Muscle layer of colon (tissue), 2 donors: ENCODE data around the gene MYO1G.

Source experiments
- H3K27ac ChIP-seq: one replicate; pipeline ENCODE4 v1.7.0; 2013; ENCODE audit warnings: low read depth, mild to moderate bottlenecking, low read length, moderate library complexity
- H3K27me3 ChIP-seq, 2 donors: one replicate each; pipeline ENCODE4 v1.7.0; 2013; ENCODE audit warnings: low read length in 2 of 2, mild to moderate bottlenecking in 2 of 2; ENCODE audit not compliant: insufficient read depth in 2 of 2, control insufficient read depth in 1 of 2
- H3K36me3 ChIP-seq: one replicate; pipeline ENCODE4 v1.7.0; 2013; ENCODE audit warnings: mild to moderate bottlenecking, low read length; ENCODE audit not compliant: insufficient read depth
- H3K4me1 ChIP-seq: one replicate; pipeline ENCODE4 v1.7.0; 2013; ENCODE audit warnings: mild to moderate bottlenecking, low read length; ENCODE audit not compliant: insufficient read depth
- H3K4me3 ChIP-seq, 2 donors: one replicate each; pipeline ENCODE4 v1.7.0; 2013; ENCODE audit warnings: low read length in 2 of 2, low read depth in 1 of 2, mild to moderate bottlenecking in 1 of 2, moderate library complexity in 1 of 2
- H3K9ac ChIP-seq: one replicate; pipeline ENCODE4 v1.7.0; 2013; ENCODE audit warnings: low read length
- H3K9me3 ChIP-seq: one replicate; pipeline ENCODE4 v1.7.0; 2013; ENCODE audit warnings: mild to moderate bottlenecking, low read length
- donor health status: abdominal sarcoma.
- donor health status: Adenocarcinoma of cecum.

Gene MYO1G

DNA sequence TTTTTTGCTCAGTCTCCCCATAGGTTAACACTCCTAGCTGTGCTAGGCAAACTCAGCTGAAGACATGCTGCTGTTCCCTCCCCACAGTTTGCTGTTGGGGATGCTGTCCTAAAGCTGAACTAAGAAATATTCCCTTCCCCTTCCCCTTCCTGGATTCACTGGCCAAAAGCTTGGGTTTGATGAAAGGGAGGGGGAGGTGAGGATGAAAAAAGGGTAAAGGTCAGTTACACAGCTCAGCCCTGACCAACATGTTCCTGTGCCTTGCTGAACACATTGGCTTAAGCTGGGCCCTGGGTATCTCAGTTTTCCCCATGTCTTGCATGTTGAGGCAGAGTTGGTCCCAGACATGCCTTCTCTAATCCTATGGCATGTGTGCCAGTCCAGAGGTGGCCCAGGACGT is 36.5 kb upstream of the MYO1G start:
- no peaks in the 10 kb centered on the region for H3K27me3 ChIP-seq
- H3K4me1 ChIP-seq: no peaks in the 10 kb centered on the region
- no peaks in the 10 kb centered on the region for H3K9me3 ChIP-seq
- H3K4me3 ChIP-seq: no peak overlapping the region
- H3K9ac ChIP-seq: no peak overlapping the region
- H3K36me3 ChIP-seq: peaks cover 4% of the 10 kb centered on the region
- H3K27ac ChIP-seq: no peak overlapping the region

- Histone ChIP-seq H3K27me3 (no peaks in the 10 kb centered on the region), H3K9me3 (no peaks in the 10 kb centered on the region), H3K4me1 (no peaks in the 10 kb centered on the region), H3K4me3 (no peak overlapping the region), H3K9ac (no peak overlapping the region), H3K27ac (no peak overlapping the region), H3K36me3 (no peaks in the 10 kb centered on the region)
Measured at GRCh38 chr7:45013465-45013967, 34.7 kb upstream of the MYO1G start.

DNA sequence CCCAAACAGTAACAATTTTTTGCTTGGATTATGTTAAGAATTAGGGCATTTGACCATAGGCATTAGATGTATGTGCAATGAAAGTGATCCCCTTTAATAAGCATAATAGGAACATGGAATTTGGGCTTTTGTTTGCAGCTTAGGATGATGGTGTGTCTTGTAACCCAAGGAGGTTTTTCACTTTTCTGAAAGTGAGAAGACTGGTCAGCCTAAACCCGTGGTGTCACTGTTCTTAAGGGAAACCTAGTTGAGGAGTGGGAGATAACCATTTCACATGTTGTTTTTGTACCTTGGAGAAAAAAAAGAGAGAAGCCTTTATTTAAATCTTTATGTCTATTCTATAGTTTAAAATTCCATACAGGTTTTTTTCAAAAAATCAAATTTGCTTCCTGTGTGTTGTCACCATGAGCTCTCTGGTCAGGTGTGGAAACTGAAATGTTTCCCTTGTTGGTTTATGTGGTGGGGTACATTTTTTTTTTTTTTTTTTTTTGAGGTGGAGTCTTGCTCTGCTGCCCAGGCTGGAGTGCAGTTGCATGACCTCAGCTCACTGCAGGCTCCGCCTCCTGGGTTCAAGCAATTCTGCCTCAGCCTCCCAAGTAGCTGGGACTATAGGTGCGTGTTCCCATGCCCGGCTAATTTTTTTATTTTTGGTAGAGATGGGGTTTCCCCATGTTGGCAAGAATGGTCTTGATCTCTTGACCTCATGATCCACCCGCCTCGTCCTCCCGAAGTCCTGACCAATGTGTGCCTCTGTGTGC is 28.9 kb upstream of the MYO1G start:
- no peak overlapping the region for H3K4me3 ChIP-seq
- no peak overlapping the region for H3K27ac ChIP-seq
- no peaks in the 10 kb centered on the region for H3K9me3 ChIP-seq
- H3K36me3 ChIP-seq: peaks cover 5% of the 10 kb centered on the region
- no peak overlapping the region for H3K9ac ChIP-seq
- no peaks in the 10 kb centered on the region for H3K27me3 ChIP-seq
- H3K4me1 ChIP-seq: no peaks in the 10 kb centered on the region

DNA sequence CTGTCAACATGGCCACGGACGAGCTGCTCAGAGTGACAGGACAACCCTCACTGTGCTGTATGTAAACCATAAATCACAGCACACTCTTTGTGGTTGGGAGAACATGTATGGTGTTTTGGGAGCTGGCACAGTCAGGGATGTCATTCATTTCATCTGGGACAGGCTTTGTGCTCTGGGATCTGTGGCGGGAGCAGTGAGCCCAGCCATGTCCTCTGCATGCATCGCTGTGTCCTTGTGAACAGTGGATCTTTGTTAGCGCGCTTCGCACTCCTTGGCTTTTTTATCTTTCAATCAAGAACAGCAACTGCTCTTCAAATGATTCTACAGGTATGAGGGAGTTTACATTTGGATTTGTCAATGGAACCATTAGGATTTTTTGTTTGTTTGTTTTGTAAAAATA is 28.3 kb upstream of the MYO1G start:
- Histone ChIP-seq H3K27ac (no peak overlapping the region), H3K36me3 (peaks cover 5% of the 10 kb centered on the region), H3K4me1 (peaks cover under 1% of the 10 kb centered on the region), H3K9ac (no peak overlapping the region), H3K27me3 (no peaks in the 10 kb centered on the region), H3K4me3 (no peak overlapping the region), H3K9me3 (no peaks in the 10 kb centered on the region)

GRCh38 chr7:45003789-45004188 is 25.0 kb upstream of the MYO1G start:
- no peaks in the 10 kb centered on the region for H3K9me3 ChIP-seq
- H3K4me3 ChIP-seq: no peak overlapping the region
- no peak overlapping the region for H3K9ac ChIP-seq
- H3K4me1 ChIP-seq: peaks cover 14% of the 10 kb centered on the region
- H3K27me3 ChIP-seq: no peaks in the 10 kb centered on the region
- peaks cover 5% of the 10 kb centered on the region for H3K36me3 ChIP-seq
- H3K27ac ChIP-seq: no peak overlapping the region

DNA sequence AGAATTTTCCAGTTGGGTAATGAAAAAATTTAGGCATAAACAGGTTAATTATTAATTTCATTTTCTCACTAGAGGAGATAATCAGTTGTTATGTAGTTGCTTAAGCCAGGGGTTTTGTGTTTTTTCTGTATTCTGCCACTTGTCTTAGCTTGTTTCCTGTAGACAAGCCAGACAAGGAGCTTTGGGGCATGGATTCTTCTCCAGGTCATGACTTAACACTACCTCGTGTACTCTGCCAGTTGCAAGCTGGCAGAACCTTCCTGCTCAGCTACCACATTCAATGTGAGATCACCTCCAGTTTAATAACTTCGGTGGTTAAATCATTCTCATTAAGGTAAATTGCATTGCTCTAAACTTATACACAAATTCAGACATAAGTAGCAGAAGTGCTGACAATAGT is 23.0 kb upstream of the MYO1G start:
- Histone ChIP-seq H3K4me1 (peaks cover 18% of the 10 kb centered on the region), H3K27me3 (no peaks in the 10 kb centered on the region), H3K27ac (no peak overlapping the region), H3K36me3 (peaks cover under 1% of the 10 kb centered on the region), H3K9me3 (no peaks in the 10 kb centered on the region), H3K9ac (no peak overlapping the region), H3K4me3 (peak overlapping the region in 1 of 2 donors; percentile 71)

DNA sequence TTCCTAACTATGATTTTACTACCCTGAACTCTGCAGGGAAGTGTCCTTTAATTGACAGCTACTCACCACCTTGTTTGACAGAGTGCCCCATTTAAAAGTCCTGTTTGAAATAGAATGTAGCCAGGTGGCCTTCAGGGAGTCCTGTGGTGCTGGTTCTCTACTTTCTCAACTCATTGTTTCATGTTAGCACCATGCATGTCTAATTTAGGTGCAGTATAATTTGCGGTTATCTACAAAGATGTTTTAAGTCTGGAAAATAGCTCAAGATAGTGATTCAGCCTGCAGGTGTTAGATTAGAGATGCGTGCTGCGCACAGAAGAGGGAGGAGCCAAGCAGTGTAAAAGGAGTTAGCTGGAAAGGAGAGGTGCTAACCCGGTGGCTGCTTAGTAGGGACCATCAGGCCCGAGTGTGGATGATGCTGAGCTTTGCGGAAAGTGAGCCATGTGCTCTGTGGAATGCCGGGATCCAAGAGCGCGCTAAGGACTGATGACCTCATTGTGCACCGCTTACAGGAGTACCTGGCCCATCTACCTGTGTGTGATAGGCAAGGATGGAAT is 22.4 kb upstream of the MYO1G start:
- H3K4me3 ChIP-seq: peak overlapping the region; percentile 62 to 71
- H3K36me3 ChIP-seq: no peaks in the 10 kb centered on the region
- H3K9ac ChIP-seq: peak overlapping the region; percentile 51
- peak overlapping the region; percentile 29 for H3K27ac ChIP-seq
- no peaks in the 10 kb centered on the region for H3K9me3 ChIP-seq
- H3K4me1 ChIP-seq: peaks cover 18% of the 10 kb centered on the region
- no peaks in the 10 kb centered on the region for H3K27me3 ChIP-seq

DNA sequence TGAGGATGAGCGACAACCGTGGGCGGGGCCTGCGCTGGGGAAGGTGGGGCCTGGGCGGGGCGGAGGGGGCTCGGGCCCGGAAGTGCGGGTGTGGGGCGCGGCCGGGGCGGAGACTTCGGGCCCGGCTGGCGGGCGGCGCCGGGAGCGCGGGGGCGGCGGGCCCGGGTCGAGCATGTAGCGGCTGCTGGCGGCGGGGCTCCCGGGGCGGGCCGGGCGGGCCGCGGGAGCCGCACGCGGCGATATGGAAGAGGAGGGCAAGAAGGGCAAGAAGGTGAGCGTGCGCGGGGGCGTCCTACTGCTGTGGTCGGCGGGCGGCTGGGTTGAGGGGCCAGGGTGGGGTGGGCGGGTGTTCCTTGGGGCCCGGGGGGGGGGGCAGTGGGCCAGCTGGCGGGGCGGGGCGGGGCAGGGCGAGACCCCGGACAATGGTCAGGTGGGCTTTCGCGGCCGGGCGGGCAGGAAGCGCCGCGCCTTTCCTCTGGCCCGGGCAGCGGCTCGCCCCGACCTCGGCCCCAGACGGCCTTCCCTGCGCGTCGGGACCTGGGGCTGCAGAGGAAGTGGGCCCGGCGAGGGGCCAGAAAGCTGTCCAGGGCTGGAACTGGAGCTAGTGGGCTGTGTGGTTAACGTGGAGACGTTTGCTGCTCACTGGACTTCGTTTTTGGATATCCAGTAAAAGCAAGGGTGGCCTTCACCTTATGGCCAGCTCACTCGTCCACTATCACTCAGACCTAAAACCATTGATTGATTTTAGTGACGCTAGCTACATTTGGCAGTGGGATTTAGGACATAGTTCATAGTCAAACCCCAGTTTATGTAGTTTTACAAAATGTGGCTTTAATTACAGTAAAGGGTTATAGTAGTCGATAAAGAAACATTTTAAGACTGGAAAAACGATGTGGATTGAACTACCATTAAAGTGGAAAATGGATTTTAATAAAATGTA is 21.5 kb upstream of the MYO1G start, which contains the start of gene CCM2:
TSS of gene CCM2 (plus strand) at position 109 of the 940 bp plus-strand sequence. CDS start at position 242, 133 bp downstream.
- Histone ChIP-seq H3K9ac (peak within 1 kb of the TSS; percentile 51), H3K27me3 (no peaks in the 10 kb centered on the region), H3K9me3 (no peaks in the 10 kb centered on the region), H3K36me3 (no peaks in the 10 kb centered on the region), H3K4me3 (peak within 1 kb of the TSS; percentile 62 to 71), H3K27ac (peak within 1 kb of the TSS; percentile 85), H3K4me1 (peaks cover 18% of the 10 kb centered on the region)

DNA sequence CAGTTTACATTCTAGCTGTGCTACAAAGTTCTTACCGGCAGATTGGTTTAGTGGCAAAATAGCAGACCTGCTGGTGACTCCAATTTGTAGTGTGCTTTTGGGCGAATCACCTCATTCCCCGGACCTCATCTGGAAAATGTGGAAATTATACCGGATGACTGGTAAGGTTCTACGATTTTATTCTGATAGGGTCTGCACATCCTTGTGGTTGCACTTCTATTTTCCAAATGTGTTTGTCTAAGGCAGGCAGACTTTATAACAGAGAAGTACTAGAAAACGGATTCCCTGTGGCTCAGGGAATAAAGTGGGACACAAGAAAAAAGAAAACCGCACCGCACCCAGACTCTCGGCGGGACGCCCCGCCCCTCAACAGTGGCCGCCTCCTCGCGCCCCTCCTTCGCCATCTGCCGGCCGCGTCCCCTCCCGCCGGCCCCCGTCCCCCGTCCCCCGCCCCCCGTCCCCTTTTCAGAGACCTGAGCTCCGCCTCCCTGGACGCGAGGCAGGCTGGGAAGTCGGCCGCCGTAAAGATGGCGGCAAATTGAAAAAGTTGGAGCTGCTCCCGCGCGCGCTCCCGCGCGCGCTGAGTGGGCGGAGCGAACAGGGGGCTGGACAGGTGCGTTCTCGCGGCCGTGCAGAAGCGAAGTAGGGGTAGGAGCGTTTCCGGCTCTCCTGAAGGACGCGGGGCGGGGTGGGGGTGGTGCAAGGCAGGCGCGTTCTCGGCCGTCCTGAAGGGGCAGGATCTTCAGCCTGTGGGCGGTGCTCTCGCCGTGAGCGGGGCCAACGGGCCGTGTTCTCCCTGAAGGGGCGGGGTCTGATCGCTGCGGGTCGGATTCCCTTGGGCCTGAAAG is 20.7 kb upstream of the MYO1G start:
- Histone ChIP-seq H3K4me3 (peak overlapping the region; percentile 54 to 60), H3K27me3 (no peaks in the 10 kb centered on the region), H3K27ac (peak overlapping the region; percentile 85), H3K9ac (peak overlapping the region; percentile 50), H3K4me1 (peaks cover 18% of the 10 kb centered on the region), H3K9me3 (no peaks in the 10 kb centered on the region), H3K36me3 (no peaks in the 10 kb centered on the region)

DNA sequence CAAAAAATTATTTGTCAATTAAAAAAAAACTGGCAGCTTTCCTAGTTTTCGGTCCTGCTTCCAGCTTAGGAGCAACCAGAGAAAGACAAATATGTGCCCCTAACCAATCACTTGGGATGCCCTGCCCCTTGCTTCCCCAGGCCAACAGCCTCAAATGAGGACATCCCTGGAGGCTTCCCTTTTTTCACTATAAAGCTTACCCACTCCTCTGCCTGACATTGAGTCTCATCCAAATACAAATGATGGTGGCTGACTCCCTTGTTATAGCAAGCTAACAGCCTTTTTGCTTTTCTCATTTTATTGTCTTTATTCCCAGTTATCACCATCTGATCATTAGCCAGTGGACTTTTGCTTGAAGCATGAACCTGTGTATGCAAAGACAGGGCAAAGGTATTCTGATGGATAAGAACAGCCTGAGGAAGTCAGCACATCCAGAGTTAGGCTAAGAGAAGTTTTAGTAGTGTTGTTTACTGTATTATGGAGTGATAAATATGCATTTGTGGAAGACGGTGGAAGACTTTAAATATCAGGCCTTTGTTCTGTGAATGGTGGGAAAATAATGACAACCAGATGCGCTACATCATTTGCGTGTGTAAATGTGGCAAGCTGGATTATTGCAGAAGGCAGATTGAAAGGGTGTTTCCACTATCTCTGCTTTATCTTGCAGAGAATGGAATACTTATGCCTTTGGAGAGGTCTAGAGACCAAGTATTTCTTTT is 19.5 kb upstream of the MYO1G start:
- Histone ChIP-seq H3K4me3 (peak overlapping the region in 1 of 2 donors; percentile 60), H3K9ac (no peak overlapping the region), H3K27me3 (no peaks in the 10 kb centered on the region), H3K9me3 (no peaks in the 10 kb centered on the region), H3K27ac (no peak overlapping the region), H3K36me3 (no peaks in the 10 kb centered on the region), H3K4me1 (peaks cover 18% of the 10 kb centered on the region)
